Measurements from ENCODE around the gene NDUFV1.

DNA sequence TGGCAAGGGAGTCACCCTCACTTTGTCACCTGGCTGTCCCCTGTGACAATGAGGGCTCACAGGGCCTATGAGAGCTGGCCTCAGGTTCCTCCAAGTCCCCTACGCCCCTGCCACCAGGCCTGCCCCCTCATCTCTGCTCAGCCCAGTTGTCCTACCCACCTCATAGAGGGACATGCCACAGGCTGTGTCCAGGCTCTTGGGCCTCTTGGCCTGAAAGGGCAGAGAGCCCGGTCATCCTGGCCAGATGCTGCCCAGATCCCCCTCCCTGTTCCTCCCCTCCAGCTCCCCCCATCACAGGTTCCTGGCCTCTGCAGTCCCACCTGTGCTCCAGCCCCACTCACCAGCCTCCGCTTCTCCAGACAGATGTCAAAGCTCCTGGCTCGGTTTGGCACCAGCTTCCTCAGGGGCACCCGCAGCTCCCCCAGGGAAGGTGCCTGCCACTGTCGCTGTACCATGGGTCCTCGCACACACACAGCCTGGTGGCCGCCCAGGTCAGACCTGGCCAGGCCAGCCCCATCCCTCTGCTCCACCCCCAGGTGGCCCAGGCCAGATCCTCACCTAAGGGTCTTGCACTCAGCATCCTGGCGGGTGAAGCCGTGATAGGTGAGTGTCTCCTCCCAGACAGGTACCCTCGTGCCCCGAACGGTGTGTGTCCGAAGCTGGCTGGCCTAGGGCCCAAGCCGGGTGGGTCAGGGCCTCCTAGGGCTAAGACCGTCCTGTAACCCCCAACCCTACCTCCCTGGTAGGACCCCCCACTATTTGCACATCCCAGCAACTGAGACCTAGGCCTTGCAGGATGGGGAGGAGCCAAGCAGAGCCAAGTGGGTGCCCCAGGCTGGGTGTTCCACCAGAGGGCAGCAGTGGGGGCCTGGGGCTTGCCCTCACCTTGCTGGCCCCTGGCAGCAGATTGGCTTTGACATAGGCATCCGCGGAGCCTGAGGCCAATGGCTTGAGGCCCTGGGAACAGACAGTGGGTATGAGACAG, 8.3 kb downstream of the NDUFV1 start:
- TF ChIP-seq, protein P1, sequence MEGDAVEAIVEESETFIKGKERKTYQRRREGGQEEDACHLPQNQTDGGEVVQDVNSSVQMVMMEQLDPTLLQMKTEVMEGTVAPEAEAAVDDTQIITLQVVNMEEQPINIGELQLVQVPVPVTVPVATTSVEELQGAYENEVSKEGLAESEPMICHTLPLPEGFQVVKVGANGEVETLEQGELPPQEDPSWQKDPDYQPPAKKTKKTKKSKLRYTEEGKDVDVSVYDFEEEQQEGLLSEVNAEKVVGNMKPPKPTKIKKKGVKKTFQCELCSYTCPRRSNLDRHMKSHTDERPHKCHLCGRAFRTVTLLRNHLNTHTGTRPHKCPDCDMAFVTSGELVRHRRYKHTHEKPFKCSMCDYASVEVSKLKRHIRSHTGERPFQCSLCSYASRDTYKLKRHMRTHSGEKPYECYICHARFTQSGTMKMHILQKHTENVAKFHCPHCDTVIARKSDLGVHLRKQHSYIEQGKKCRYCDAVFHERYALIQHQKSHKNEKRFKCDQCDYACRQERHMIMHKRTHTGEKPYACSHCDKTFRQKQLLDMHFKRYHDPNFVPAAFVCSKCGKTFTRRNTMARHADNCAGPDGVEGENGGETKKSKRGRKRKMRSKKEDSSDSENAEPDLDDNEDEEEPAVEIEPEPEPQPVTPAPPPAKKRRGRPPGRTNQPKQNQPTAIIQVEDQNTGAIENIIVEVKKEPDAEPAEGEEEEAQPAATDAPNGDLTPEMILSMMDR (IDR thresholded peaks at IDR 0.05) = no peak
- no peak for TF ChIP-seq POLR2A (IDR thresholded peaks at IDR 0.05)
